ENCODE results near the gene BPHL. TPM values are rescaled to one million over a fixed set of nuclear protein-coding genes. Genes with fewer than 3 reads are reported as not detected.
A peak's percentile ranks its signal among the peaks of the same experiment; 100 is the strongest.

BPHL gene
- total and polyA plus RNA-seq, 2 experiments from 2014 or later = 22.8 to 45.5 TPM

DNA sequence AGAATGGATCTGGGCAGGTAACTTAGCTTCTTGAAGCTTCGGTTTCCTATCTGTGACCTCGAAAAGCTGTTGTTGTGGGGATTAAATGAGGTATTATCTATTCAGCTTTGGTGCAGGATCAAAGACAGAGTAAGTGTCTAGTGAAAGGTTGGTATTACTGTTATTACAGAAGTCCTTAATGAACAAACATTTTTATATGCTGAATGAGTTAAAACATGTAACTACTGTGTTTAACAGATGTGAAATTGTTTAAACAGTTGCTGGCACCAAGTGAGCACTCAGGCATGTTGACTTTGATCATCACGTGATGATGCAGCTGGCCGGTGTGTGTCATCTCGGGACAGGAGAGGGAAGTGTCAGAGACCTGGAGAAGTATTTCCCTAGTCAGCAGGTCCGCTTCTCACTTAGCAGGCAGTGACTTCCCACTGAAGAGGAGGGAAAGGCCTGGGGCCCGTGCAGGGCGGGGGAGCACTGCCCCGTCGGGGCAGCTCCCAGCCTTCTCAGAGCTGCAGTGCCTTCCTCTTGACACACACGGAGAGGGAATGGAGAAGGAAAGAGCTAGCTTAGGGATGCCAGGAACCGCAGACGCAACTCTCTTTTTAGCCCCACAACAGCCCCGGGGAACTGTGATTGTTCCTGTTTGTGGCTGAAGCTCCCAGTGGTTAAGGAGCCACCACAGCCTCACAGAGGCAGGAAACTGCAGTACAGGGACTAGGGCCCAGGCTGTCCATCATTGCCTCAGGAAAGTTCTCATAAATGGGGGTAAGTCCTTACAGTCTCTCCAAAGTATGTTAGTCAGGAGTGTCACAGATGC, 20.8 kb downstream of the BPHL start:
- Mint-ChIP-seq H3K4me3 (no peak overlapping the region), H3K27ac (no peak overlapping the region), H3K36me3 (ENCODE audit: low read depth) (peaks cover 73% of the 10 kb centered on the region), H3K27me3 (ENCODE audit: insufficient read depth, low read depth, poor library complexity) (peaks cover 8% of the 10 kb centered on the region), H3K4me1 (peaks cover 22% of the 10 kb centered on the region), H3K9me3 (no peaks in the 10 kb centered on the region)
- H4K20me1 ChIP-seq (replicated peaks; ENCODE audit: insufficient read depth) = no peaks in the 10 kb centered on the region; the same call in 1 of the 2 replicates
- H3K4me3 ChIP-seq = no peak overlapping the region
- peak overlapping the region; percentile 63; the same call in 1 of the 2 replicates for H3K27ac ChIP-seq (ENCODE audit: low read depth)
- no peaks in the 10 kb centered on the region for H3K9me2 ChIP-seq (ENCODE audit: insufficient read depth)
- H2AFZ ChIP-seq = no peak overlapping the region
- DNase-seq (ENCODE audit: low spot score) (no peak), ATAC-seq (no peak; the same call in 2 of the 3 replicates)
- no peak for TF ChIP-seq ZNF331 (CRISPR knock-in tag; IDR thresholded peaks at IDR 0.05; ENCODE audit: low read depth)
- TF ChIP-seq, protein P1, sequence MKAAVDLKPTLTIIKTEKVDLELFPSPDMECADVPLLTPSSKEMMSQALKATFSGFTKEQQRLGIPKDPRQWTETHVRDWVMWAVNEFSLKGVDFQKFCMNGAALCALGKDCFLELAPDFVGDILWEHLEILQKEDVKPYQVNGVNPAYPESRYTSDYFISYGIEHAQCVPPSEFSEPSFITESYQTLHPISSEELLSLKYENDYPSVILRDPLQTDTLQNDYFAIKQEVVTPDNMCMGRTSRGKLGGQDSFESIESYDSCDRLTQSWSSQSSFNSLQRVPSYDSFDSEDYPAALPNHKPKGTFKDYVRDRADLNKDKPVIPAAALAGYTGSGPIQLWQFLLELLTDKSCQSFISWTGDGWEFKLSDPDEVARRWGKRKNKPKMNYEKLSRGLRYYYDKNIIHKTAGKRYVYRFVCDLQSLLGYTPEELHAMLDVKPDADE (IDR thresholded peaks at IDR 0.05) = no peak
- no peak for TF ChIP-seq STAT1 (IDR thresholded peaks at IDR 0.05; ENCODE audit: unreplicated experiment)
- H3K36me3 ChIP-seq (ENCODE audit: insufficient read depth) = peaks cover 24% of the 10 kb centered on the region
- H3K79me2 ChIP-seq (replicated peaks; ENCODE audit: insufficient read depth) = no peaks in the 10 kb centered on the region
- H3K4me2 ChIP-seq = no peak overlapping the region
- no peaks in the 10 kb centered on the region for H3K27me3 ChIP-seq (ENCODE audit: insufficient read depth)
- H3F3A ChIP-seq (replicated peaks; ENCODE audit: low read depth) = peaks cover 18% of the 10 kb centered on the region; the same call in 1 of the 2 replicates
- H3K4me1 ChIP-seq (ENCODE audit: insufficient read depth) = peaks cover 22% of the 10 kb centered on the region

DNA sequence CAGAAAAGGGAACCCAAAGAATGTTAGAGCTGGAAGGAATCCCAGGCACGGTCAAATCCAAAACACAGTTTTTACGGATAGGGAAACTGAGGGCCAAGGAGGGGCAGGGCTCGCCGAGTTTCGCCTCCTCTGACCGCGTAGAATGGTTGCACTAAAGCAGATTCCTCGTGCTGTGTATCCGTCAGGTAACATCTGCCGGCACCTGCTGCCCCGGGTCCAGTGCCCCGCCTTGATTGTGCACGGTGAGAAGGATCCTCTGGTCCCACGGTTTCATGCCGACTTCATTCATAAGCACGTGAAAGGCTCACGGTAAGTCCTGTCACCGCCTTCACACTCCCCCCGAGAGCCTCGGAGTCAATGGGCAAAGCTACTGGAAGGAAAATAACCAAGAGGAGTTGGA, 21.7 kb downstream of the BPHL start:
- DNase-seq (ENCODE audit: low spot score) = no peak
- Histone ChIP-seq H3K4me2 (no peak overlapping the region), H3K4me3 (no peak overlapping the region), H3K4me1 (ENCODE audit: insufficient read depth) (peaks cover 22% of the 10 kb centered on the region), H3K9me2 (ENCODE audit: insufficient read depth) (no peaks in the 10 kb centered on the region), H3K27me3 (ENCODE audit: insufficient read depth) (no peaks in the 10 kb centered on the region), H2AFZ (no peak overlapping the region), H3K79me2 (replicated peaks; ENCODE audit: insufficient read depth) (no peaks in the 10 kb centered on the region; the same call in 1 of the 2 replicates), H4K20me1 (replicated peaks; ENCODE audit: insufficient read depth) (no peaks in the 10 kb centered on the region; the same call in 1 of the 2 replicates), H3F3A (replicated peaks; ENCODE audit: low read depth) (peaks cover 18% of the 10 kb centered on the region; the same call in 1 of the 2 replicates), H3K36me3 (ENCODE audit: insufficient read depth) (peaks cover 24% of the 10 kb centered on the region), H3K27ac (ENCODE audit: low read depth) (no peak overlapping the region)
- peaks cover 76% of the 10 kb centered on the region for H3K36me3 Mint-ChIP-seq (ENCODE audit: low read depth)
- H3K4me3 Mint-ChIP-seq = no peak overlapping the region
- no peak overlapping the region for H3K27ac Mint-ChIP-seq
- peaks cover 26% of the 10 kb centered on the region for H3K4me1 Mint-ChIP-seq
- H3K27me3 Mint-ChIP-seq (ENCODE audit: insufficient read depth, low read depth, poor library complexity) = peaks cover 9% of the 10 kb centered on the region
- H3K9me3 Mint-ChIP-seq = no peaks in the 10 kb centered on the region
- no peak for ATAC-seq
- no peak for TF ChIP-seq NANOG (IDR thresholded peaks at IDR 0.05; ENCODE audit: borderline replicate concordance)
- TF ChIP-seq, protein P2, sequence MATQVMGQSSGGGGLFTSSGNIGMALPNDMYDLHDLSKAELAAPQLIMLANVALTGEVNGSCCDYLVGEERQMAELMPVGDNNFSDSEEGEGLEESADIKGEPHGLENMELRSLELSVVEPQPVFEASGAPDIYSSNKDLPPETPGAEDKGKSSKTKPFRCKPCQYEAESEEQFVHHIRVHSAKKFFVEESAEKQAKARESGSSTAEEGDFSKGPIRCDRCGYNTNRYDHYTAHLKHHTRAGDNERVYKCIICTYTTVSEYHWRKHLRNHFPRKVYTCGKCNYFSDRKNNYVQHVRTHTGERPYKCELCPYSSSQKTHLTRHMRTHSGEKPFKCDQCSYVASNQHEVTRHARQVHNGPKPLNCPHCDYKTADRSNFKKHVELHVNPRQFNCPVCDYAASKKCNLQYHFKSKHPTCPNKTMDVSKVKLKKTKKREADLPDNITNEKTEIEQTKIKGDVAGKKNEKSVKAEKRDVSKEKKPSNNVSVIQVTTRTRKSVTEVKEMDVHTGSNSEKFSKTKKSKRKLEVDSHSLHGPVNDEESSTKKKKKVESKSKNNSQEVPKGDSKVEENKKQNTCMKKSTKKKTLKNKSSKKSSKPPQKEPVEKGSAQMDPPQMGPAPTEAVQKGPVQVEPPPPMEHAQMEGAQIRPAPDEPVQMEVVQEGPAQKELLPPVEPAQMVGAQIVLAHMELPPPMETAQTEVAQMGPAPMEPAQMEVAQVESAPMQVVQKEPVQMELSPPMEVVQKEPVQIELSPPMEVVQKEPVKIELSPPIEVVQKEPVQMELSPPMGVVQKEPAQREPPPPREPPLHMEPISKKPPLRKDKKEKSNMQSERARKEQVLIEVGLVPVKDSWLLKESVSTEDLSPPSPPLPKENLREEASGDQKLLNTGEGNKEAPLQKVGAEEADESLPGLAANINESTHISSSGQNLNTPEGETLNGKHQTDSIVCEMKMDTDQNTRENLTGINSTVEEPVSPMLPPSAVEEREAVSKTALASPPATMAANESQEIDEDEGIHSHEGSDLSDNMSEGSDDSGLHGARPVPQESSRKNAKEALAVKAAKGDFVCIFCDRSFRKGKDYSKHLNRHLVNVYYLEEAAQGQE (IDR thresholded peaks at IDR 0.05; ENCODE audit: unreplicated experiment) = no peak
- TF ChIP-seq CREB1 (CRISPR knock-in tag; IDR thresholded peaks at IDR 0.05; ENCODE audit: low read depth) = no peak
- TF ChIP-seq, protein P1 (IDR thresholded peaks at IDR 0.05) = no peak
- TF ChIP-seq, protein P3, sequence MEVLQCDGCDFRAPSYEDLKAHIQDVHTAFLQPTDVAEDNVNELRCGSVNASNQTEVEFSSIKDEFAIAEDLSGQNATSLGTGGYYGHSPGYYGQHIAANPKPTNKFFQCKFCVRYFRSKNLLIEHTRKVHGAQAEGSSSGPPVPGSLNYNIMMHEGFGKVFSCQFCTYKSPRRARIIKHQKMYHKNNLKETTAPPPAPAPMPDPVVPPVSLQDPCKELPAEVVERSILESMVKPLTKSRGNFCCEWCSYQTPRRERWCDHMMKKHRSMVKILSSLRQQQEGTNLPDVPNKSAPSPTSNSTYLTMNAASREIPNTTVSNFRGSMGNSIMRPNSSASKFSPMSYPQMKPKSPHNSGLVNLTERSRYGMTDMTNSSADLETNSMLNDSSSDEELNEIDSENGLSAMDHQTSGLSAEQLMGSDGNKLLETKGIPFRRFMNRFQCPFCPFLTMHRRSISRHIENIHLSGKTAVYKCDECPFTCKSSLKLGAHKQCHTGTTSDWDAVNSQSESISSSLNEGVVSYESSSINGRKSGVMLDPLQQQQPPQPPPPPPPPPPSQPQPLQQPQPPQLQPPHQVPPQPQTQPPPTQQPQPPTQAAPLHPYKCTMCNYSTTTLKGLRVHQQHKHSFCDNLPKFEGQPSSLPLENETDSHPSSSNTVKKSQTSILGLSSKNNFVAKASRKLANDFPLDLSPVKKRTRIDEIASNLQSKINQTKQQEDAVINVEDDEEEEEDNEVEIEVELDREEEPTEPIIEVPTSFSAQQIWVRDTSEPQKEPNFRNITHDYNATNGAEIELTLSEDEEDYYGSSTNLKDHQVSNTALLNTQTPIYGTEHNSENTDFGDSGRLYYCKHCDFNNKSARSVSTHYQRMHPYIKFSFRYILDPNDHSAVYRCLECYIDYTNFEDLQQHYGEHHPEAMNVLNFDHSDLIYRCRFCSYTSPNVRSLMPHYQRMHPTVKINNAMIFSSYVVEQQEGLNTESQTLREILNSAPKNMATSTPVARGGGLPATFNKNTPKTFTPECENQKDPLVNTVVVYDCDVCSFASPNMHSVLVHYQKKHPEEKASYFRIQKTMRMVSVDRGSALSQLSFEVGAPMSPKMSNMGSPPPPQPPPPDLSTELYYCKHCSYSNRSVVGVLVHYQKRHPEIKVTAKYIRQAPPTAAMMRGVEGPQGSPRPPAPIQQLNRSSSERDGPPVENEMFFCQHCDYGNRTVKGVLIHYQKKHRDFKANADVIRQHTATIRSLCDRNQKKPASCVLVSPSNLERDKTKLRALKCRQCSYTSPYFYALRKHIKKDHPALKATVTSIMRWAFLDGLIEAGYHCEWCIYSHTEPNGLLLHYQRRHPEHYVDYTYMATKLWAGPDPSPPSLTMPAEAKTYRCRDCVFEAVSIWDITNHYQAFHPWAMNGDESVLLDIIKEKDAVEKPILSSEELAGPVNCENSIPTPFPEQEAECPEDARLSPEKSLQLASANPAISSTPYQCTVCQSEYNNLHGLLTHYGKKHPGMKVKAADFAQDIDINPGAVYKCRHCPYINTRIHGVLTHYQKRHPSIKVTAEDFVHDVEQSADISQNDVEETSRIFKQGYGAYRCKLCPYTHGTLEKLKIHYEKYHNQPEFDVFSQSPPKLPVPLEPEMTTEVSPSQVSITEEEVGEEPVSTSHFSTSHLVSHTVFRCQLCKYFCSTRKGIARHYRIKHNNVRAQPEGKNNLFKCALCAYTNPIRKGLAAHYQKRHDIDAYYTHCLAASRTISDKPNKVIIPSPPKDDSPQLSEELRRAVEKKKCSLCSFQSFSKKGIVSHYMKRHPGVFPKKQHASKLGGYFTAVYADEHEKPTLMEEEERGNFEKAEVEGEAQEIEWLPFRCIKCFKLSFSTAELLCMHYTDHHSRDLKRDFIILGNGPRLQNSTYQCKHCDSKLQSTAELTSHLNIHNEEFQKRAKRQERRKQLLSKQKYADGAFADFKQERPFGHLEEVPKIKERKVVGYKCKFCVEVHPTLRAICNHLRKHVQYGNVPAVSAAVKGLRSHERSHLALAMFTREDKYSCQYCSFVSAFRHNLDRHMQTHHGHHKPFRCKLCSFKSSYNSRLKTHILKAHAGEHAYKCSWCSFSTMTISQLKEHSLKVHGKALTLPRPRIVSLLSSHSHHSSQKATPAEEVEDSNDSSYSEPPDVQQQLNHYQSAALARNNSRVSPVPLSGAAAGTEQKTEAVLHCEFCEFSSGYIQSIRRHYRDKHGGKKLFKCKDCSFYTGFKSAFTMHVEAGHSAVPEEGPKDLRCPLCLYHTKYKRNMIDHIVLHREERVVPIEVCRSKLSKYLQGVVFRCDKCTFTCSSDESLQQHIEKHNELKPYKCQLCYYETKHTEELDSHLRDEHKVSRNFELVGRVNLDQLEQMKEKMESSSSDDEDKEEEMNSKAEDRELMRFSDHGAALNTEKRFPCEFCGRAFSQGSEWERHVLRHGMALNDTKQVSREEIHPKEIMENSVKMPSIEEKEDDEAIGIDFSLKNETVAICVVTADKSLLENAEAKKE (CRISPR knock-in tag; IDR thresholded peaks at IDR 0.05) = no peak
- TF ChIP-seq JUNB (IDR thresholded peaks at IDR 0.05; ENCODE audit: unreplicated experiment) = no peak
